Coronary artery (tissue), 2 donors: ENCODE data around the gene STXBP1.

Experiments used
- DNase-seq: peaks from one replicate; pipeline ENCODE4 v3.0.0-alpha.2; 2017; ENCODE audit warnings: low spot score
- H3K27ac ChIP-seq, 2 donors: fragments of 200-600 bp; sonication (generic); one replicate each; pipeline ENCODE4 v1.5.1; 2016 to 2019
- H3K4me3 ChIP-seq: fragments of 200-600 bp; sonication (generic); 2 replicates; pipeline ENCODE4 v1.5.1; 2016; ENCODE audit warnings: mild to moderate bottlenecking, moderate library complexity
- TF ChIP-seq, protein P1 (sequence below): fragments of 200-600 bp; sonication (generic); IDR thresholded peaks from one replicate; pipeline ENCODE4 v1.5.1; 2019; ENCODE audit warnings: antibody characterized with exemption

The STXBP1 gene

GRCh38 chr9:127700594-127701255 is 88.6 kb downstream of the STXBP1 start:
- TF ChIP-seq, protein P1, sequence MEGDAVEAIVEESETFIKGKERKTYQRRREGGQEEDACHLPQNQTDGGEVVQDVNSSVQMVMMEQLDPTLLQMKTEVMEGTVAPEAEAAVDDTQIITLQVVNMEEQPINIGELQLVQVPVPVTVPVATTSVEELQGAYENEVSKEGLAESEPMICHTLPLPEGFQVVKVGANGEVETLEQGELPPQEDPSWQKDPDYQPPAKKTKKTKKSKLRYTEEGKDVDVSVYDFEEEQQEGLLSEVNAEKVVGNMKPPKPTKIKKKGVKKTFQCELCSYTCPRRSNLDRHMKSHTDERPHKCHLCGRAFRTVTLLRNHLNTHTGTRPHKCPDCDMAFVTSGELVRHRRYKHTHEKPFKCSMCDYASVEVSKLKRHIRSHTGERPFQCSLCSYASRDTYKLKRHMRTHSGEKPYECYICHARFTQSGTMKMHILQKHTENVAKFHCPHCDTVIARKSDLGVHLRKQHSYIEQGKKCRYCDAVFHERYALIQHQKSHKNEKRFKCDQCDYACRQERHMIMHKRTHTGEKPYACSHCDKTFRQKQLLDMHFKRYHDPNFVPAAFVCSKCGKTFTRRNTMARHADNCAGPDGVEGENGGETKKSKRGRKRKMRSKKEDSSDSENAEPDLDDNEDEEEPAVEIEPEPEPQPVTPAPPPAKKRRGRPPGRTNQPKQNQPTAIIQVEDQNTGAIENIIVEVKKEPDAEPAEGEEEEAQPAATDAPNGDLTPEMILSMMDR: no peak
- no peak for DNase-seq
- no peak overlapping the region for H3K27ac ChIP-seq
- H3K4me3 ChIP-seq: no peak overlapping the region

- DNase-seq: no peak
- TF ChIP-seq, protein P1: no peak
- Histone ChIP-seq H3K27ac (no peak overlapping the region), H3K4me3 (no peak overlapping the region)
These were observed 91.3 kb downstream of the STXBP1 start for GRCh38 chr9:127703289-127703946.

- no peak overlapping the region for H3K27ac ChIP-seq
- no peak for DNase-seq
- no peak overlapping the region for H3K4me3 ChIP-seq
- TF ChIP-seq, protein P1: no peak
These were observed 93.7 kb downstream of the STXBP1 start for GRCh38 chr9:127705577-127706379.

- no peak within 1 kb of the TSS for H3K27ac ChIP-seq
- TF ChIP-seq, protein P1: no peak
- no peak for DNase-seq
- no peak within 1 kb of the TSS for H3K4me3 ChIP-seq
These were observed 94.8 kb downstream of the STXBP1 start, which contains the start of gene CFAP157 for GRCh38 chr9:127706836-127707241. Gene CFAP157, plus strand, starts transcription at chr9:127706988. Its CDS starts 44 bp downstream, at chr9:127707032.

GRCh38 chr9:127707766-127708165 is 95.7 kb downstream of the STXBP1 start:
- Histone ChIP-seq H3K27ac (no peak overlapping the region), H3K4me3 (no peak overlapping the region)
- no peak for DNase-seq
- TF ChIP-seq, protein P1: no peak

DNA sequence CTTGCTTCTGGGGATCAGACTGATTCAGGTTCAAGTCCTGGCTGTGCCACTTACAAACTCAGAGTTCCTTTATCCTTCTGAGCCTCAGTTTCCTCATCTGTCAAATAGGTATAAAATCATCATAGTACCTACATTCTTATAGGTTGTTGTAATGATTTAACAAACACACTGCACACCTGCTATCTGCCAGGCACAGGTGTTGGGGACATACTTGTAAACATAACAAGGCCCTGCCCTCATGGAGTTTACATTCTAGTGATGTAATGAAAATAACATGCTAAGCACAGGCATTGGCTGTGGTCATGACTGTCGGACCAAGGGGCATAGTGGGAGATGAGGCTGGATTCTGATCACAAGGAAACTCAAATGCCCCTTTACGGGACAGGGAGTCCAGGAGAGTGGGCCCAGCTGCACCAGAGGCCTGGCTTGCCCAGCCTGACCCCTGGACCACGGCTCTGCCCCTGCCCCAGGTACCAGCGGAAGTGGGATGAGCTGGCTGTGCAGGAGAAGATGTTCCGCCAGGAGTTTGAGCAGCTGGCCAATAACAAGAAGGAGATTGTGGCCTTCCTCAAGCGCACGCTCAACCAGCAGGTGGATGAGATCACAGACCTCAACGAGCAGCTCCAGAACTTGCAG is 97.0 kb downstream of the STXBP1 start:
- no peak for DNase-seq
- TF ChIP-seq, protein P1: no peak
- Histone ChIP-seq H3K4me3 (no peak overlapping the region), H3K27ac (no peak overlapping the region)
